Measurements from ENCODE around the gene PELI2. TPM values are rescaled to one million over a fixed set of nuclear protein-coding genes. Genes with fewer than 3 reads are reported as not detected.

PELI2 gene
- total RNA-seq, 2 experiments from 2014 or later: 2.7 to 3.4 TPM

GRCh38 chr14:56215180-56215579 is 97.0 kb downstream of the PELI2 start:
- H3K4me1 Mint-ChIP-seq (ENCODE audit: low read depth): peaks cover 16% of the 10 kb centered on the region
- H3K27me3 Mint-ChIP-seq: no peaks in the 10 kb centered on the region
- H3K4me3 Mint-ChIP-seq: no peak overlapping the region
- DNase-seq: no peak
- no peaks in the 10 kb centered on the region for H3K9me3 Mint-ChIP-seq
- CTCF ChIA-PET: interaction anchor here (1.6 kb wide), 1 partner anchor 10 kb away, joined by 3 read pairs; no protein-coding TSS in a partner anchor
- H3K36me3 Mint-ChIP-seq (ENCODE audit: low read depth): no peaks in the 10 kb centered on the region
- no peak overlapping the region for H3K27ac Mint-ChIP-seq
- POLR2A ChIA-PET: no interaction called here
- TF ChIP-seq CTCF (IDR thresholded peaks at IDR 0.05): no peak
- intact Hi-C loops (cut with micrococcal nuclease): no loop called here
- no peak for ATAC-seq

GRCh38 chr14:56216626-56217379 is 98.6 kb downstream of the PELI2 start:
- TF ChIP-seq CTCF (IDR thresholded peaks at IDR 0.05): no peak
- H3K4me1 Mint-ChIP-seq (ENCODE audit: low read depth): peaks cover 16% of the 10 kb centered on the region
- POLR2A ChIA-PET: no interaction called here
- H3K9me3 Mint-ChIP-seq: no peaks in the 10 kb centered on the region
- H3K36me3 Mint-ChIP-seq (ENCODE audit: low read depth): no peaks in the 10 kb centered on the region
- ATAC-seq (no peak), DNase-seq (peak; percentile 42)
- no peaks in the 10 kb centered on the region for H3K27me3 Mint-ChIP-seq
- CTCF ChIA-PET: no interaction called here
- intact Hi-C loops (cut with micrococcal nuclease): no loop called here
- no peak overlapping the region for H3K4me3 Mint-ChIP-seq
- H3K27ac Mint-ChIP-seq: no peak overlapping the region

- no peak for ATAC-seq
- intact Hi-C loops (cut with micrococcal nuclease): no loop called here
- Mint-ChIP-seq H3K27ac (no peak overlapping the region), H3K36me3 (ENCODE audit: low read depth) (no peaks in the 10 kb centered on the region), H3K4me3 (no peak overlapping the region), H3K27me3 (no peaks in the 10 kb centered on the region), H3K4me1 (ENCODE audit: low read depth) (peaks cover 16% of the 10 kb centered on the region), H3K9me3 (no peaks in the 10 kb centered on the region)
- ChIA-PET POLR2A (no interaction called here), CTCF (no interaction called here)
- TF ChIP-seq CTCF (IDR thresholded peaks at IDR 0.05): no peak
- DNase-seq: no peak
Measured at GRCh38 chr14:56217380-56218045, 99.3 kb downstream of the PELI2 start.

GRCh38 chr14:56219666-56220413 is 101.6 kb downstream of the PELI2 start:
- intact Hi-C loops (cut with micrococcal nuclease): no loop called here

More at GRCh38 chr14:56219666-56220413, 101.6 kb downstream of the PELI2 start:
- no peaks in the 10 kb centered on the region for H3K36me3 Mint-ChIP-seq (ENCODE audit: low read depth)
- DNase-seq: no peak
- peaks cover 16% of the 10 kb centered on the region for H3K4me1 Mint-ChIP-seq (ENCODE audit: low read depth)
- H3K4me3 Mint-ChIP-seq: no peak overlapping the region
- H3K27me3 Mint-ChIP-seq: no peaks in the 10 kb centered on the region
- ChIA-PET POLR2A (interaction anchor here (0.5 kb wide), 1 partner anchor 889 kb away, joined by 3 read pairs; no protein-coding TSS in a partner anchor), CTCF (no interaction called here)
- TF ChIP-seq CTCF (IDR thresholded peaks at IDR 0.05): no peak
- H3K27ac Mint-ChIP-seq: no peak overlapping the region
- no peak for ATAC-seq
- H3K9me3 Mint-ChIP-seq: no peaks in the 10 kb centered on the region
